GM21515 (cell line): ENCODE results near the gene NLRP10.

Source experiments
- ATAC-seq: cut with Tn5 transposase; IDR thresholded peaks from one replicate; pipeline ENCODE4 v1.9.1; 2021; ENCODE audit not compliant: unreplicated experiment

Gene NLRP10

DNA sequence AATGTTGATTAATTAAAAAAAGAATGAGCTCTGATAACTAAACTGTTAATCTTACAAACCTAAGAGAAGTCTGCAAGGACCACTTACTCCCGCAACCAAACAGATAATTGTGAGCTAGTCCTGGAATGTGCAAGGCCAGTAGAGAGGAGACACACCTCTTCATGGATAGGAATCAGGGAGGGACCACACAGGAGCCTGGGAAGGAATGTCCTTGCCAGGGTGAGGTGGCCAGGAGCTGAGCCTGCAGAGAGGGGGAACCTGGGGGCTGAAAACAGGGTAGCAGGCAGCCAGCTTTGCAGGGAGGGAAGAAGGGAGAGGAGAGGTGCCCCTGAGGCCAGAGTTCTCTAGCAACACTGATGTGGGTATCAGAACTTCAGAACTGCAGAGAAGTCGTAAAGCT lies 9.4 kb upstream of the NLRP10 start:
- no peak for ATAC-seq

GRCh38 chr11:7973011-7973410 lies 7.8 kb upstream of the NLRP10 start:
- no peak for ATAC-seq

DNA sequence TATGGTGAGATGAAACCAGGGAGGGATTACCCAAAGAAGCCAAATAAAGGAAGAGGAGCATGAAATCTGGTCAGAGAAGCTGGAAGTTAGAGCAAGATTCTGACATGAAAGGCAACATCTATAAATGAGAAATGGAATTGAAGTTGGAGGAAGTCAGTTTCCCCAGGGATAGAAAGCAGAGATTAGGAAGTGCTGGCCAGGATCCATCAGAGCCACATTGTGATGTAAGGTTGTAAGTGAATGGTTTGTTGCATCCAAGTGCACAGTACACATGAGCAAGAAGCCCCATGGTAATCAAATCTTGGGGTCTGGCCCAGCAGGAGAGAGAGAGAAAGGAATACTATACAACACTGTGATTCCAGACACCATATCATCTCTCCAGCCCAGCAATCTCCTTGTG lies 6.6 kb upstream of the NLRP10 start:
- no peak for ATAC-seq

- ATAC-seq = no peak
Observed at GRCh38 chr11:7969756-7970646, 4.8 kb upstream of the NLRP10 start.

GRCh38 chr11:7968686-7969085 lies 3.4 kb upstream of the NLRP10 start:
- no peak for ATAC-seq

- no peak for ATAC-seq
Observed at GRCh38 chr11:7967826-7968225, 2.6 kb upstream of the NLRP10 start.

DNA sequence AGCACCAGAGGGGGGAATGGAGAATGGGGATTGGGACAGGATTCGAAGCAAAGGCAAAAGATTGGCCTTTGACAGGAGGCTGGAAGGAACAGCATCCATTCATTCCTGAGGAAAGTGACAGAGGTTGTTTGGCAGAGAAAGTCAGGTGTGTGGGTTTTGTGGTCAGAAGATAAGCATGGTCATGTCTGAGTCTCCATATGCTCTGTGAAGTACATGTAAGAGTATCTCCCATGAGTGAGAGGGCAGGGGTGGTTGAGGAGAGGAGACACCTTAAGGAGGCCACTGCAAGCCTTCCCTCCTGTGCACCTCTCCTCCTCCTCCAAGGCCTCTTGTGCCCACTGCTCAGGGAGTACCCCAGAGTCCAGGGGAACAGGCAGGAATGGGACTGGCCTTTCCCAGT lies 1.9 kb upstream of the NLRP10 start:
- ATAC-seq = no peak

GRCh38 chr11:7964873-7965272 lies 374 bp downstream of the NLRP10 start:
- ATAC-seq = no peak

- ATAC-seq = no peak
Observed at GRCh38 chr11:7964261-7964660, 986 bp downstream of the NLRP10 start.

- no peak for ATAC-seq
Observed at GRCh38 chr11:7955191-7955590, 10.1 kb downstream of the NLRP10 start.

DNA sequence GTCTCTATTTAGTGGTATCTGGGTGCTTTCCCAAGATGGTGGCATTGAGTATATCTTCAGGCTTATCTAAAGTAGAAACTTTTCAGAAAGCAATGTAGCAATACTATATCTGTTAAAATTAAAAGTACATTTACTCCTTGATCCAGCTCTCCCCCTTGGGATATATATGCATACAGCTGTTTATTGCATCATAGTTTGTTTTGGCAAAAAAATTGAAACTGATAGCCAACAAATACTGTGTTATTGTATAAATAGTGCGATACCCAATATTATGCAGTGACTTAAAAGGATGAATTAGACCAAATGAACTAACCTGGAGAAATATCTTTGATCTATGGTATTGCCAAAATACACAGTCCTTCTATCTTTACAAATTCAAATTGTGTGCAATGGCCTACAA lies 15.3 kb downstream of the NLRP10 start:
- no peak for ATAC-seq

DNA sequence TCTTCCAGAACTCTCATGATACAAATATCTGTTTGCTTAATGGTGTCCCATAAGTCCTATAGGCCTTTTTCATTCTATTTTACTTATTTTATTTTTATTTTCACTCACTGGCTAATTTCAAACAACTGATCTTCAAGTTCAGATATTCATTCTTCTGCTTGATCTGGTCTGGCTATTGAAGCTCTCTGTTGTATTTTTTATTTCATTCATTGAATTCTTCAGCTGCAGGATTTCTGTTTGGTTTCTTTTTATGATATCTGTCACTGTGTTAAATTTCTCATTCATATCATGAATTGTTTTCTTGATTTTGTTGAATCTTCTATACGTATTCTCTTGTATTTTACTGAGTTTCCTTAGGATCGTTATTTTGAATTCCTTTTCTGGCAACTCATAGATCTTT lies 21.1 kb downstream of the NLRP10 start:
- no peak for ATAC-seq

DNA sequence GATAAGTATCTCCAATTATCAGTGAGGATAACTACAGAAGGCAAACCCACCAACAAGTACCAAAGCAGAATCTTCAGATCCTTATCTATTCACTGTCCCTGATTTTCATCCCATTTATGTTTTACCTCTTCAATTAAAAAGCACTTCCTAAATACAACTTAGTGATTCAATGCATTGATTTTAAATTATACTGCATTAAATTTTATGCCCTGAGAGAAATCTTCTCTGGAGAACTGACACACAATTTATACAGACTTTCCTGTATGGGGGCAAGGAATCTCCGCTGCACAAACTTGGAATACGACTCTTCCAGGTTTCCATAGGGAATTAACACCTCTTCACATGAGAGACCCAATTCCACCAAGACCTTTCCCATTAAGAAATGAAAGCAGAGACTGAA lies 23.6 kb downstream of the NLRP10 start, which contains the start of gene OR10A3:
TSS of gene OR10A3 (minus strand) at position 101 of the 400 bp plus-strand sequence. CDS start 2,188 bp downstream, outside the sequence.
- no peak for ATAC-seq

DNA sequence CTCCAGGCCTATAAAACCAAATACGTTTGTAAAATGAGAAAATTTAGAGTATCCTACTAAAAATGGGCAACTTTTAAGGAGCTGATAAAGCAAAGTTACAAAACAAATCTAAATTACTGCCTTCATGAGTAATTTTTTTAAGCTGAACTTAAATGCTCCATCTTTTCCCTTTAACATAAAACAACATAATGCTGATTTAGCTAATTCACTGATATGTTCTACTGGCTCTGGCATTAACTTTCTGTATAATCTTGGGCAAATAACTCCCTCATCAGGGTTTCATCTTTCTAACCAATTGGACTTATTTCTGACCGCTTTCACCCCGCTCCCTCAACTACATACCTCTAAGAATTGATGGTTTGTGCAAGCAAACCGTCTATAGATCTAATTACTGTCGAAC lies 24.1 kb downstream of the NLRP10 start:
- ATAC-seq = no peak

DNA sequence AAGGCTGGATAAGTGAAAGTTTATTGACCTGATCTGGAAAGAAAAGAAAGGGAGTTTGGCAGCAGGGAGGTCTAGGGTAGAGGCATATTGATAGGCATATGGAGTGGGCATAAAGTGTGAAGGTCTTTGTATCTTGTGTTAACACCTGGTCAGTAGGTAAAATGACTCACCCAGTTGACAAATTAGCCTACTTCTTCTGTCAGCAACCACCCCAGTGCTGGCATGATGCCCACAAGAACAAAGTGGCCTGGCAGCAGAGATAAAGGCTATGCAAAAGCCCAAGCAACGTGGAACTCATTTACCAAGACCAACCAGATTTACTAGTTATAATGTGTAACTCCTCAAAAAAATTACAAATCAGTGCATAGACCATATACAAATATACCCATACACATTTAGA lies 28.6 kb downstream of the NLRP10 start:
- ATAC-seq = no peak

GRCh38 chr11:7931168-7931567 lies 34.1 kb downstream of the NLRP10 start, which contains the start of gene OR10A6:
Gene OR10A6, minus strand, starts transcription at chr11:7931268. Its CDS starts 2,606 bp downstream, at chr11:7928662.
- ATAC-seq = no peak

DNA sequence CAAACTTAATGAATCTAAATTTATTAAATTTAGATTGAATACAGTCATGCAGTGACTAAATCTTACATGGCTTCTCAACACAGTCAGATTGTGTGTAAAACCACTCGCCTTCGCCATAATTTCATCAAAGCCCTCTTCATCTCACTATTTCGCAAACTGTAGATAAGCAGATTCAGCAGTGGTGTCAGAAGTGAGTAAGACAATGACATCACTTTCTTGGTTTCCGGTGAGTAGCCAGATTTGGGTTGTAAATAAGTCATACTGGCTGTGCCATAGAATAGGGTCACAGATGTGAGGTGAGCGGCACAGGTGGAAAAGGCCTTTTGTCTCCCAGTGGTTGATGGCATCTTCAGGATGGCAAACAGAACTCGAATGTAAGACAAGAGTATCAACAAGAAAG lies 37.6 kb downstream of the NLRP10 start:
- ATAC-seq = no peak

DNA sequence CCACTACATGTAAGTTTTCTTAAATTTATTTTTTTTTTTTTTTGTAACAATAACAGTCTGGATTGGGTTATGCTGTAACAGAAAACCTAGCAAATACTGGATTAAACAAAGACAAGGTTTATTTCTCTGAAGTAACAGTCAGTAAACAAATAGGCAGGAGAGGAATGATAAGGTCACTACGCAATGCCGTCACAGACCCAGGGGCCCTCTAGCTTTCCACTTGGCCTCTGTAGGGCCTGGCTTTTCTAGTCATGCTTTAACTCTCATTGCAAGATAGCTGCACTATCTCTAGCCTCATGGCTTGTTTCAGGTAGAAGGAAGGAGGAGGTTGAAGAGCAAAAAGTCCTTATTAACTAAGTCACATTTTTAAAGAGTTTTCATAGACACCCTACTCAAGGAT lies 40.7 kb downstream of the NLRP10 start:
- no peak for ATAC-seq

DNA sequence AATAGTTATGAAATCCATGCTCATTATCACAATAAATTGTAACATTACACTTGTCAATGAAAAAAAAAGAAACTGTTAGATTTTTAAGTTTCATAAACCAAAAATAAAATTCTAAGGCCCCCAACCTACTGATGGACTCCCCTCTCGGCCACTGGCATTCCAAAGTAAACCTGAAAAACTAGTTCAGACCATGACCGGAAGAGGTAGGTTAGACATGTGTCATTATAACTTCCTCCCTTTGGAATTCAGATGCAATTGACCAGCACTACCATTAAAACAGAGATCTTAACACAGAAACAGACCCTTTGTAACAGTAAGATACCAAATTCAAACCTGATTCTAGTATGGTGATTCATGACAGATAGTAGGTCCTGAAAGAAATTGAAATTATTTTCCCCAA lies 47.1 kb downstream of the NLRP10 start:
- ATAC-seq = no peak
